H9 (cell line): ENCODE data around the gene MIEF1. TPM values are rescaled to one million over a fixed set of nuclear protein-coding genes. Genes with fewer than 3 reads are reported as not detected.

Source experiments
- DNase-seq: peaks from one replicate; pipeline ENCODE4 v3.0.0-alpha.2; 2017
- H2AFZ ChIP-seq: one replicate; pipeline ENCODE4 v1.6.1; 2013; ENCODE audit warnings: mild to moderate bottlenecking, low read length, control low read depth, moderate library complexity
- H2AK5ac ChIP-seq: 2 replicates; pipeline ENCODE4 v1.6.1; 2013; ENCODE audit warnings: low read length, control low read depth, mixed read lengths; ENCODE audit not compliant: insufficient read length
- H2BK120ac ChIP-seq: one replicate; pipeline ENCODE4 v1.6.1; 2013; ENCODE audit warnings: low read depth, mild to moderate bottlenecking, low read length, control low read depth, inconsistent platforms; ENCODE audit not compliant: poor library complexity, severe bottlenecking
- H2BK12ac ChIP-seq: 2 replicates; pipeline ENCODE4 v1.6.1; 2013; ENCODE audit warnings: low read length, control low read depth, mixed read lengths, low read depth; ENCODE audit not compliant: insufficient read length
- H2BK15ac ChIP-seq: 2 replicates; pipeline ENCODE4 v1.6.1; 2013; ENCODE audit warnings: low read depth, low read length, control low read depth
- H2BK20ac ChIP-seq: one replicate; pipeline ENCODE4 v1.6.1; 2013; ENCODE audit warnings: low read depth, mild to moderate bottlenecking, low read length, control low read depth, inconsistent platforms; ENCODE audit not compliant: poor library complexity, severe bottlenecking
- H2BK5ac ChIP-seq: 2 replicates; pipeline ENCODE4 v1.6.1; 2013; ENCODE audit warnings: low read length, control low read depth, mixed read lengths; ENCODE audit not compliant: insufficient read length
- H3K14ac ChIP-seq: 2 replicates; pipeline ENCODE4 v1.6.1; 2013; ENCODE audit warnings: low read length, control low read depth; ENCODE audit not compliant: insufficient read depth
- H3K18ac ChIP-seq: 2 replicates; pipeline ENCODE4 v1.6.1; 2013; ENCODE audit warnings: low read depth, mild to moderate bottlenecking, mixed read lengths, low read length, control low read depth; ENCODE audit not compliant: insufficient read length
- H3K23ac ChIP-seq: 2 replicates; pipeline ENCODE4 v1.6.1; 2013; ENCODE audit warnings: low read length, control low read depth, mixed read lengths, low read depth; ENCODE audit not compliant: insufficient read length
- H3K23me2 ChIP-seq: 2 replicates; pipeline ENCODE4 v1.6.1; 2013; ENCODE audit warnings: low read depth, mild to moderate bottlenecking, mixed read lengths, low read length, control low read depth; ENCODE audit not compliant: insufficient read length, poor library complexity, severe bottlenecking
- H3K27ac ChIP-seq: 2 replicates; pipeline ENCODE4 v1.5.1; 2013; ENCODE audit warnings: low read length, control low read depth, mixed read lengths, low read depth; ENCODE audit not compliant: insufficient read length
- H3K27me3 ChIP-seq: 2 replicates; pipeline ENCODE4 v1.6.1; 2013; ENCODE audit warnings: low read length, control low read depth, inconsistent platforms; ENCODE audit not compliant: insufficient read depth
- H3K4ac ChIP-seq: 2 replicates; pipeline ENCODE4 v1.6.1; 2013; ENCODE audit warnings: low read depth, mild to moderate bottlenecking, control low read depth, inconsistent platforms, low read length, moderate library complexity
- H3K4me1 ChIP-seq: 2 replicates; pipeline ENCODE4 v1.6.1; 2013; ENCODE audit warnings: low read length, control low read depth, inconsistent platforms; ENCODE audit not compliant: insufficient read depth
- H3K4me2 ChIP-seq: 2 replicates; pipeline ENCODE4 v1.6.1; 2013; ENCODE audit warnings: low read length, control low read depth, mixed read lengths; ENCODE audit not compliant: insufficient read length, insufficient read depth
- H3K56ac ChIP-seq: 2 replicates; pipeline ENCODE4 v1.6.1; 2013; ENCODE audit warnings: low read depth, mild to moderate bottlenecking, mixed read lengths, low read length, control low read depth; ENCODE audit not compliant: insufficient read length
- H3K79me1 ChIP-seq: 2 replicates; pipeline ENCODE4 v1.6.1; 2013; ENCODE audit warnings: low read depth, mild to moderate bottlenecking, moderate library complexity, low read length, control low read depth, inconsistent platforms; ENCODE audit not compliant: insufficient read depth, poor library complexity, severe bottlenecking
- H3K79me2 ChIP-seq: 2 replicates; pipeline ENCODE4 v1.6.1; 2013; ENCODE audit warnings: low read length, control low read depth, inconsistent platforms; ENCODE audit not compliant: insufficient read depth
- H3K9ac ChIP-seq: 2 replicates; pipeline ENCODE4 v1.6.1; 2013; ENCODE audit warnings: low read length, control low read depth, mixed read lengths; ENCODE audit not compliant: insufficient read length; ENCODE audit errors: extremely low read depth
- H3K9me3 ChIP-seq: one replicate; pipeline ENCODE4 v1.6.1; 2013; ENCODE audit warnings: low read depth, low read length, inconsistent platforms; ENCODE audit not compliant: control insufficient read depth
- H3T11ph ChIP-seq: one replicate; pipeline ENCODE4 v1.6.1; 2013; ENCODE audit warnings: mild to moderate bottlenecking, low read length, control low read depth, inconsistent platforms
- H4K20me1 ChIP-seq: one replicate; pipeline ENCODE4 v1.6.1; 2013; ENCODE audit not compliant: control insufficient read depth, insufficient read length, insufficient read depth
- H4K5ac ChIP-seq: 2 replicates; pipeline ENCODE4 v1.6.1; 2013; ENCODE audit warnings: low read depth, mild to moderate bottlenecking, mixed read lengths, low read length, control low read depth; ENCODE audit not compliant: insufficient read length
- H4K8ac ChIP-seq: replicated peaks from 2 replicates; pipeline ENCODE4 v1.6.1; 2013; ENCODE audit warnings: low read length, control low read depth, mixed read lengths, low read depth; ENCODE audit not compliant: insufficient read length
- H4K91ac ChIP-seq: 2 replicates; pipeline ENCODE4 v1.6.1; 2013; ENCODE audit warnings: low read depth, mild to moderate bottlenecking, moderate library complexity, mixed read lengths, low read length, control low read depth; ENCODE audit not compliant: insufficient read length
- H3K27ac Mint-ChIP-seq, 3 experiments: 2 replicates in 2 of 3; 3 replicates in 1 of 3; pipeline ENCODE4 v1.8.0; 2020 to 2021; ENCODE audit warnings: mixed read lengths in 3 of 3, mild to moderate bottlenecking in 1 of 3, moderate library complexity in 1 of 3
- H3K27me3 Mint-ChIP-seq: 2 replicates; pipeline ENCODE4 v1.8.0; 2021; ENCODE audit warnings: low read depth, mild to moderate bottlenecking, moderate library complexity, mixed read lengths
- H3K36me3 Mint-ChIP-seq, 3 experiments: 2 replicates in 2 of 3; 3 replicates in 1 of 3; pipeline ENCODE4 v1.8.0; 2020 to 2021; ENCODE audit warnings: low read depth in 3 of 3, mixed read lengths in 3 of 3; ENCODE audit not compliant: insufficient read depth in 1 of 3
- H3K4me1 Mint-ChIP-seq, 2 experiments: 2 replicates each; pipeline ENCODE4 v1.8.0; 2020; ENCODE audit warnings: mixed read lengths in 2 of 2
- H3K4me3 Mint-ChIP-seq, 2 experiments: 2 replicates in 1 of 2; 3 replicates in 1 of 2; pipeline ENCODE4 v1.8.0; 2020 to 2021; ENCODE audit warnings: mild to moderate bottlenecking in 2 of 2, mixed read lengths in 2 of 2, moderate library complexity in 1 of 2
- H3K9me3 Mint-ChIP-seq, 2 experiments: 2 replicates in 1 of 2; 3 replicates in 1 of 2; pipeline ENCODE4 v1.8.0; 2020; ENCODE audit warnings: mild to moderate bottlenecking in 2 of 2, mixed read lengths in 2 of 2, moderate library complexity in 1 of 2
- CTCF ChIP-seq: fragments of 200-600 bp; sonication (generic); conservative IDR thresholded peaks from 3 replicates; pipeline ENCODE4 v1.8.0; 2021; ENCODE audit warnings: antibody characterized with exemption, mild to moderate bottlenecking
- WGBS: extraction: QIAGEN DNeasy Blood & Tissue Kit; methylation state at CpG from one replicate; pipeline ENCODE4 v1.1.7; 2013; ENCODE audit warnings: missing lambda C conversion rate, low lambda C conversion rate, mixed read lengths; ENCODE audit not compliant: insufficient read length; ENCODE audit errors: extremely low coverage; 5-methylcytosine and 5-hydroxymethylcytosine counted together
- total RNA-seq: library from RNA; stranded (reverse); gene quantifications from 2 replicates; pipeline ENCODE4 v1.2.1, GENCODE V29; 2021

Gene MIEF1
- total RNA-seq, 1 experiment from 2014 or later: 32.6 TPM

DNA sequence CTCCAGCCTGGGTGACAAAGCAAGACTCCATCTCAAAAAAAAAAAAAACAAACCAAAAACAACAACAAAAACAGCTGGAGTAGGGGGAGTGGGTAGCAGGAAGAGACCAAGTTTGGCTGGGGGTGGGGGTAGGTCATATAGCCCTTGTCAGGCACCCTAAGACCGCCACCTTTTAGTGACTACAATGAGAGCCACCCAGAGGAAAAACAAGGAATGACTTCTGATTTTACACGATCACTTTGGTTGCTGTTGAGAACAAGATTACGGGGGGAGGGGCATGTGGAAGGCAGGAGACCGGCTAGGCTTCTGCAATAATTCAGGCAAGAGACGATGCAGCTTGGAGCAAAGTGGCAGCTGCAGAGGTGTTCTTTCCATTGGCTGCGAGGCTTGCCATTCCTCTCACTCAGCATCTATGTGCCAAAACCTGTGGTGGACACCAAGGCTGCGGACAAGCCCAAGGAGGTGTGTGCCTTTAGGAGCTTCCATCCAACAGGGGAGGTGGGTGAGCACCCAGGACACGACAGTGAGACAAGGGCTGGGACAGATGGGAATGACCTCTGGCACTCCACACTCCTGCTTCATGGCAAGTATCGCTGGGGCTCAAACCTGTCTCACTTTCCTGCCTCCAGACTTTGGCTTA, 28.7 kb downstream of the MIEF1 start:
- H4K91ac ChIP-seq: no peak overlapping the region
- Mint-ChIP-seq H3K27me3 (no peaks in the 10 kb centered on the region), H3K9me3 (no peaks in the 10 kb centered on the region; a peak in 2 of 5 replicates), H3K4me1 (peaks cover 42 to 61% of the 10 kb centered on the region in 2 experiments), H3K36me3 (peaks cover 6 to 37% (median 36%) of the 10 kb centered on the region in 3 experiments), H3K4me3 (peak overlapping the region; percentile 90), H3K27ac (peak overlapping the region in 2 of 3 experiments; percentile 15 to 23; a peak in 1 of 7 replicates)
- no peaks in the 10 kb centered on the region for H3K27me3 ChIP-seq
- H4K5ac ChIP-seq: no peak overlapping the region
- no peak for DNase-seq
- H3T11ph ChIP-seq: no peak overlapping the region
- no CpG with 5 or more reads among the region's 9 CpGs for WGBS
- no peak overlapping the region for H2BK120ac ChIP-seq
- H3K27ac ChIP-seq: no peak overlapping the region
- H2BK12ac ChIP-seq: no peak overlapping the region
- no peak overlapping the region for H3K14ac ChIP-seq
- TF ChIP-seq CTCF: no peak; the same call in 2 of the 3 replicates
- H3K23ac ChIP-seq: no peak overlapping the region
- no peak overlapping the region for H3K9ac ChIP-seq
- H3K23me2 ChIP-seq: peaks cover 6% of the 10 kb centered on the region
- H3K79me2 ChIP-seq: peaks cover 2% of the 10 kb centered on the region; the same call in 1 of the 2 replicates
- H2BK20ac ChIP-seq: no peak overlapping the region
- no peak overlapping the region for H3K4ac ChIP-seq
- H3K4me2 ChIP-seq: peak overlapping the region; percentile 6
- no peak overlapping the region for H2BK15ac ChIP-seq
- H3K79me1 ChIP-seq: no peaks in the 10 kb centered on the region
- no peak overlapping the region for H3K18ac ChIP-seq
- peaks cover 3% of the 10 kb centered on the region; the same call in 1 of the 2 replicates for H3K4me1 ChIP-seq
- no peaks in the 10 kb centered on the region for H3K9me3 ChIP-seq
- no peak overlapping the region for H2AK5ac ChIP-seq
- no peak overlapping the region for H3K56ac ChIP-seq
- H2AFZ ChIP-seq: no peak overlapping the region
- H4K20me1 ChIP-seq: no peaks in the 10 kb centered on the region
- no peak overlapping the region for H2BK5ac ChIP-seq
- H4K8ac ChIP-seq: no peak overlapping the region
